ENCODE results near the gene NKPD1.
A peak's percentile ranks its signal among the peaks of the same experiment; 100 is the strongest.

The NKPD1 gene

GRCh38 chr19:45117671-45118070 lies 43.1 kb downstream of the NKPD1 start:
- DNase-seq (ENCODE audit: low spot score), result no peak

- DNase-seq (ENCODE audit: low spot score), result peak; percentile 62
These were observed 43.6 kb downstream of the NKPD1 start for GRCh38 chr19:45117167-45117594.

GRCh38 chr19:45115809-45116615 lies 44.8 kb downstream of the NKPD1 start:
- DNase-seq (ENCODE audit: low spot score), result no peak

GRCh38 chr19:45114116-45114515 lies 46.7 kb downstream of the NKPD1 start:
- DNase-seq (ENCODE audit: low spot score), result no peak

GRCh38 chr19:45113628-45114027 lies 47.2 kb downstream of the NKPD1 start:
- DNase-seq (ENCODE audit: low spot score), result peak; percentile 64

GRCh38 chr19:45112111-45112827 lies 48.5 kb downstream of the NKPD1 start:
- DNase-seq (ENCODE audit: low spot score), result no peak

All from SW480 (cell line).